Ishikawa (cell line): ENCODE results near the gene IFNL4.

Source experiments
- CEBPB ChIP-seq: IDR thresholded peaks from 2 replicates; pipeline ENCODE4 v1.6.1; 2012
- FOXM1 ChIP-seq: IDR thresholded peaks from 2 replicates; pipeline ENCODE4 v1.6.1; 2012; ENCODE audit warnings: low read depth, borderline replicate concordance
- RAD21 ChIP-seq: IDR thresholded peaks from 2 replicates; pipeline ENCODE4 v1.6.1; 2012; ENCODE audit warnings: low read depth
- USF1 ChIP-seq: IDR thresholded peaks from 2 replicates; pipeline ENCODE4 v1.6.1; 2012

- no peak for TF ChIP-seq USF1
- TF ChIP-seq RAD21, result no peak
- no peak for TF ChIP-seq CEBPB
- no peak for TF ChIP-seq FOXM1
These were observed 8.6 kb upstream of the IFNL4 start for GRCh38 chr19:39257227-39257626.
